NCI-H2171 (cell line): ENCODE data around the gene SPDYE4.

Experiments
- DNase-seq: peaks from one replicate; lab custom pipeline; 2025; lab: John Stamatoyannopoulos, UW

SPDYE4 gene

DNA sequence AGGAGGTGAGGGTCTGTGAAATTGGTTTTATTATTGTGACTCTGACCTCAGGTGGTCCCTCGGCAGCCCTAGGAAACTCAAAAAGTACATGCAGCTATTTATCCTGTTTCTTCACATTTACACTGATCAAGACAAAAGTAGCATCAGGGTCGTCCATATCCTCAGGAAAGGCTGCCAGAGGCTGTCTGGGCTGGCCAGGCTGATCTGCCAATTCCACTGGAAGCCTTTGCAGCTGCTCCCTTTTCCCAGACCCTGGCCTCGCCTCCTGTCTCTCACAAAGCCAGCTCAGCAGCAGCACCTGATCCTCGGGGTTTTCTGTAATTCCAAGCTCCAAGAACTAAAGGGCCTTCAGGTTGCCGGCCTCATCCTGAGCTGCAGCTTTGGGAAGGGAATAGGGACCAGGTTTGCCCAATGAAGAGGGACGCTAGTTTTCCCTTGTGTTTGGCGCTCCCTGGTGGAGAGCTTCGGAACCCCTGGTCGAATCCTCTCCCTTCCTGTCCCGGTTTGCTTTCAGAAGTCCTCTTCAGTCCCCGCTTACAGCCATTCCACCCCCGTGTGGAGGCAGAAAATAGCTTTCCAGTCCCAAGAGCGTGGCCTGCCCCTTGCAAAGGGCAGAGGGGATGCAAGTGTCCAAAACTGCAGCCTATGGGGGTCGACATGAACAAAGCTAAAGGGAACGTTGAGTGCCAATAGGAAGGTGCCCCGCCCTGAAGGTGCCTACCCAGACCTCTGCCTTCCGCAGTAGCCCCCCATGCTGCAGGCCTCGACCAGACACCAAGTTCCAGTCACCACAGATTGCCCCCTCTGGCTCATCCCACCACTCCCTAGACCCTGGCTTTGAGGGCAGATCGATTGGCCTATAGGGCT, 27.4 kb upstream of the SPDYE4 start:
- DNase-seq: peak; percentile 13

- DNase-seq: no peak
Observed at GRCh38 chr17:8782176-8782575, 23.8 kb upstream of the SPDYE4 start.

DNA sequence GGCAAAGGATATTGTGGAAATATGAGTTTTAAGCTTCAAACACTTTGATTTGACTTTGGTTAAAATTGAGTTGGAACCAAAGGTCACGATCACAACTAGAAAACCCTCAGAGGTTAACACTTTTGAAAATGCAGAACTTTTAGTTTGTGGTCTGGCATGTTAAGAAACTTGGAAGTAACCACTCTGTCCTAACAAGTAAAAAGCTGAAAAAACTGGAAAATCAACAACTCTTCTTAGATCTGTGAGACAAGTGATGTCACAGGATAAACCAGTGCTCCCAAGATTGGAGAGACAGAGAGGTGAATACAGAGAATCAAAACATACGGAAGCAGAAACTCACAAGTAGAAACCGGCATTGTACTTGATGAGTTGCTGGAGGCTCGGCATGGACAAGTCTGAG, 23.4 kb upstream of the SPDYE4 start:
- no peak for DNase-seq

GRCh38 chr17:8776881-8777280, 18.5 kb upstream of the SPDYE4 start:
- no peak for DNase-seq

- no peak for DNase-seq
Observed at GRCh38 chr17:8776248-8776647, 17.9 kb upstream of the SPDYE4 start.

DNA sequence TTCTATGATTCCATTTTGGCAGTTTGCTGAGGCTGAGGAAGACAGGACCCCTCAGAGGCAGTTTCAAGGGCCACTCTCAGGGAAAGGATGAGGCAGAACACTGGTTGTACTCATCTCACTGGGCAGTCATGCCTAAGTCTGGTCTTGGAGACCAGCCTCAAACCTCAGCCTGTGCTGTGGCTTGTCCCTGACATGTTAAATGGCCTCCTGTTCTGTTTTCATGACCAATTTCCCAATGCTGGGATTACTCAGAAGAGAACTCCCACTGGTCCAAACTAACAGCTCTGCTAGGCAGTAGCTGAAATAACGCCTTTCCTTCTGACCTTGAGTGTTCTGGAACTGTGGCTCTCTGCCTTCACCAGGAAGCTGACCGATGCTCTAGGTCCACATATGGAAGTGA, 8.4 kb upstream of the SPDYE4 start:
- DNase-seq: no peak

DNA sequence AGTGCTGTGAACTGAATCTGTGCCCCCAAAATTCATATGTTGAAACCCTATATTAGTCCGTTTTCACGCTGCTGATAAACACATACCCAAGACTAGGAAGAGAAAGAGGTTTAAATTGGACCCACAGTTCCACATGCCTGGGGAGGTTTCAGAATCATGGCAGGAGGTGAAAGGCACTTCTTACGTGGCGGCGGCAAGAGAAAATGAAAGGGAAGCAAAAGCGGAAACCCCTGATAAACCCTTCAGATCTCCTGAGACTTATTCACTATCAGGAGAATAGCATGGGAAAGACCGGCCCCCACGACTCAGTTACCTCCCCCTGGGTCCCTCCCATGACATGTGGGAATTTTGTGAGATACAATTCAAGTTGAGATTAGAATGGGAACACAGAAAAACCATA, 3.7 kb upstream of the SPDYE4 start:
- DNase-seq: no peak

- no peak for DNase-seq
Observed at GRCh38 chr17:8757189-8757588, 1.2 kb downstream of the SPDYE4 start.

DNA sequence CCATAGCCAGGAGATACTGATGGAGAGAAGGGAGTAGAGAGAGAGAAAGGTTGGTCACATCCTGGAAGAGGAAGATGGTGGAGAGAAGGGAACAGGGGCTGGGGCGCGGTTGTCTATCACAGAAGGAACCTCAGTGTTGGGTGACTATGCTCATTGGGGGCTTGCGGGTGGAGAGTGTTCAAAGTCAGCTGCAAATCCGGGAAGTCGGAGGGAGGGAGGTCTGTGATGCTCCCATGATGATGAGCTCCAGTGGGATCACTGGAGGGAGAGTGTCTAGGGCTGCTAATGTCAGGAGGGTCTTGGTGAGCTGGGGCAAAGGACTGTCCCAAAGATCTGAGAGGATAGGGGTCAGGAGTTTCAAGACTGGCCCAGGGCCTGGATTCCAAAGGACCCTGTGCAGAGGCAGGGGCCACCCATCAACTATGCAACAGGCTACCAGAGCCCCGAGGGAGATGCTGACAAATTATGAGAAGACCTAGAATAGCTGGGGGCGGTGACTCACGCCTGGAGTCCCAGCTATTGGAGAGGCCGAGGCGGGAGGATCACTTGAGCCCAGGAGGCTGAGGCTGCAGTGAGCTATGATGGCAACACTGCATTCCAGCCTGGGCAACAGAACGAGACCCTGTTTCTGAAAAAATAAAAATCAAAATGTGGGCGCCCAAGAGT, 2.6 kb downstream of the SPDYE4 start:
- no peak for DNase-seq

DNA sequence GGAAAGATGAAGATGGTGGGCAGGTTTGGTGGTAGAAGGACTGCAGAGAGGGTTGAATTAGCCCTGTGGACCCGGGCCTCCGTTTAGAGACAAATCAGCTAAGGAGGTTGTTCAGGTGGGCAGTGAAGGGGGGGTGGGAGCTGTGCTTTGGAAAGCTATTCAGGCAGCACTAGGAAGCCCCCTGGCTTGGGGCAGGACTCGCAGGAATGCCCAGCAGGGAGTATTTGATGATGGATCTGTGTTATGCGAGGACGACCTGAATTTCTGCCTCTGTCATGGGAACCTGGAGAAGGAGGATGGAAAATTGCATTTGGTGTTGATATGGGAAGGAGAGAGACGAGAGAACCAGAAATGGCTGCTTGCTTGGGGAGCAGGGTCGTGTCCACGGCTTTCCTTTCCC, 3.5 kb downstream of the SPDYE4 start:
- no peak for DNase-seq

DNA sequence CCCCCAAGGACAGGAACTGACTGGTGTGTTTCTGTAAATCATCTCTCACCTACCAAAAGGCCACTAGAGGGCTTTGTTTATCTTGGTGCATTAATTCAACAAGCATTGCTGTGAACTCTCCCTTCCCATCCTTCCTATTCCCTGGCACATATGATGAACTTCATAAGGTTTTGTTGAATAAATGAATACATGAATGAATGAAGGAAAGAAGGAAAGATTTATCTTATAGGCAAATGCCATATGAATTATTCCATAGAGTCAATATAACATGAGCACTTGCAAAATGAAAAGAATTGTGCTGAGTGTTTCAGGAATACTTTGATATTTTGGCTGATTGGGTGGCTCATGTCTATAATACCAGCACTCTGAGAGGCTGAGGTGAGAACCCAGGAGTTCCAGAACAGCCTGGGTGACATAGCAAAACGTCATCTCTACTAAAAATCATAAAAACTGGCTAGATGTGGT, 4.3 kb downstream of the SPDYE4 start:
- DNase-seq: no peak

- no peak for DNase-seq
Observed at GRCh38 chr17:8753136-8753975, 5.0 kb downstream of the SPDYE4 start.

DNA sequence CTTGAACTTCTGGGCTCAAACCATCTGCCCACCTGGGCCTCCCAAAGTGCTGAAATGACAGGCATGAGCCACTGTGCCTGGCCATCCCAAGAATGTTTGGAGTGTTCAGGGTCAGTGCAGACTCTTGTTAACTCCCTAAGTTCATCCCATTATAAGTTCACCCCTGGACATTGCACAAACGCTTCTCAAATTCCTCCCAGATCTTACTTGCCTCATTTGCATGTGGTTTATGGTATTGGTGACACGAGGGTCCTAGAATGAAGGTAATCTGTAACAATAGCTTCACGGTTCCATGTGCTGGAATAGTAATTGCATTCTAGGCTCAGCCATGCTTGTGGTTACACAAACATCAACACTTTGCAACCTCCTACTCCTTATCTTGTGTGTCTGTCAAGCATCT, 8.7 kb downstream of the SPDYE4 start:
- DNase-seq: no peak

DNA sequence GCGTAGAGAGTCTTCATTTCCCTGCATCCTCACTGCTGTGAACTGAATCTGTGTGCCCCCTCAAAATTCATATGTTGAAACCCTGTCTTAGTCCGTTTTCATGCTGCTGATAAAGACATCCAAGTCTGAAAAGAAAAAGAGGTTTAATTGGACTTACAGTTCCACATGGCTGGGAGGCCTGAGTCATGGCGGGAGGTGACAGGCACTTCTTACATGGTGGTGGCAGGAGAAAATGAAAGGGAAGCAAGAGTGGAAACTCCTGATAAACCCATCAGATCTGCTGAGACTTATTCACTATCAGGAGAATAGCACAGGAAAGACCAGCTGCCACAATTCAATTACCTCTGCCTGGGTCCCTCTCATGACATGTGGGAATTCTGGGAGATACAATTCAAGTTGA, 10.6 kb downstream of the SPDYE4 start:
- DNase-seq: no peak

GRCh38 chr17:8746501-8747236, 11.7 kb downstream of the SPDYE4 start:
- no peak for DNase-seq

DNA sequence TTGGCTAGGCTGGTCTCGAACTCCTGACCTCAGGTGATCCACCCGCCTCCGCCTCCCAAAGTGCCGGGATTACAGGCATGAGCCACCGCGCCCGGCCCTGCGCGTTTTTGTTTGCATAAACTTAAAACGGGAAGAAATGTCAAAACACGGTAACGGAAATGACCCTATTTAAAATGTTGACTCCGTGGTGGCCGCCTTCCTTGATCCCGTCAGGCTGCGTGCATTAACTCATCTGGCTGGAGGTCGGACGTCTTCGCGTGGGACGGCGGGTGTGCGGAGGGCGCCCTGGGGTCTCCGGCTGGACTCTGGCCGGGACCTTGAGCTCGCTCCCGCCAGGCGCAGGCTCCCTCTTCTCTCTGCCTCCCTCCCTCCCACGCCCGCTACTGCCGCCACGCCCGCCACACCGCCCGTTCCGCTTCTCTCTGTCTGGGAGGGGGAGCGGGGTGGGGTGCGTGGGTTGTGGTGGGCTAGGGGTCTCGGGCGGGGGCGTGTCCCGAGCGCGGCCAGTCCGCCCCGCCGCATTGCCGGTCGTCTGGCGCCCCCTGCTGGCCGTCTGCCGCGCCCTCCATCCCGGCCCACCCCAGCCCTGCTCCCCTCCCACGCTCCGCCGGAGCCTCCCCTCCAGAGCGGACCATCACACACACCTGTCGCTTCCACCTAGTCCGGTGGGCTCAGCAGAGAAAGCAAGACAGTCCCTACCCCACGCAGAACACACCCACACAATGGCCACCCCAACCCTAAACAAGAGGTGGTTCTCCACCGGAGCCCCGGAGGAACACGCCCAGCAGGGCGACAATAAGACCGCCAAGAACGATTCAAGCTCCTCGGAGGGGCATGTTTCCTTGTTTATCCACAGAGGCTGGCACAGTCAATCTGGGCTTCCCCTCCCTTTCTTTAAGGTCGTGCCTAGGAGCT, 12.5 kb downstream of the SPDYE4 start:
- no peak for DNase-seq

GRCh38 chr17:8744086-8744785, 14.1 kb downstream of the SPDYE4 start:
- no peak for DNase-seq

GRCh38 chr17:8742819-8743218, 15.5 kb downstream of the SPDYE4 start:
- DNase-seq: no peak

DNA sequence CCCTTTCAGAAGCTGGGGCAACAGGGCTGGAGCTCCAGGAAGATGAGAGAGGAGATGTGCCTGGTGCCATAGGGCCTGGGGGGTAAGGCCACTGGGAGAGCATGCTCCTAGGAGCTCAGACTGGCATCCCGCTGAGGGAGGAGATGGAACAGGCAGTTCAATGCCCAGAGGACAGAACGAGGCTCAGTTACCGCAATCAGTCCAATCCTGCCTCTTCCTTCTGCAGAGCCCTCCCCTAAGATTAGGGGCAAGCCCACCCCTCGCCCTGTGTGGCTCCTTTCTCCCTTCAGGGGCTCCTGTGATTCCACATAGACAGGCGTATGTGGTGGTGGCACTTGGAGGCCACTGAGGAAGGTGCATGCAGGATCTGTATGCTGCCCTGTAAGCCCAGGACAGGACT, 16.1 kb downstream of the SPDYE4 start:
- no peak for DNase-seq

DNA sequence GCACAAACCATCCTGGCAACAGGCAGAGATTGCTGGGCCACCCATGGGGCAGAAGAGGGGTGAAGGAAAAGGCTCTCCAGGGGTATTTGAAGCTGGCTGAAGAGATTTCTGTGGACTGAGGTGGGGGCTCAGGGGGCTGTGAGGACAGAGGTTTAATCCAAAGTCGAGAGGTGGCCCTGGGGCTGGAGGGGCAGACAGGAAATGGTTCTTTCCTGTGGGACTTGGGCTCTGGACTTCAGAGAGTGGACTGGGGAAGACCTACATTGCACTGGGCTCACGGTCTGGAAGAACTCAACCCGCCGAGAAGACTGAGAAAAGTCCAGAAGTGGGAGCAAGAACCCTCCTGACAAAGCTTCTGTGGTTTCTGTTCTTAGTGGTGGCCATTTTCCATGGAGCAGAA, 16.6 kb downstream of the SPDYE4 start:
- DNase-seq: no peak
